NCI-H345 treated with DMSO at 0.1 percent for 48 hours (cell line): ENCODE data around the gene CREB3L1.

Source experiments
- DNase-seq: peaks from one replicate; lab custom pipeline; 2025; ENCODE audit not compliant: unreplicated experiment; lab: John Stamatoyannopoulos, UW

CREB3L1 gene

GRCh38 chr11:46342239-46342638 is 64.8 kb downstream of the CREB3L1 start:
- no peak for DNase-seq

GRCh38 chr11:46343520-46343919 is 66.1 kb downstream of the CREB3L1 start:
- DNase-seq: no peak

- DNase-seq: peak; percentile 45
These were observed 67.7 kb downstream of the CREB3L1 start for GRCh38 chr11:46345131-46345597.

GRCh38 chr11:46345881-46346484 is 68.5 kb downstream of the CREB3L1 start:
- DNase-seq: no peak

- DNase-seq: peak; percentile 90
These were observed 69.6 kb downstream of the CREB3L1 start, which contains the start of gene DGKZ for GRCh38 chr11:46346886-46347636. DGKZ (plus strand) TSS chr11:46347463; CDS start chr11:46347660, 197 bp downstream.

- no peak for DNase-seq
These were observed 70.3 kb downstream of the CREB3L1 start for GRCh38 chr11:46347637-46348311.

- DNase-seq: no peak
These were observed 71.3 kb downstream of the CREB3L1 start for GRCh38 chr11:46348566-46349401.

- DNase-seq: no peak
These were observed 73.2 kb downstream of the CREB3L1 start for GRCh38 chr11:46350695-46351094.

GRCh38 chr11:46351148-46351547 is 73.7 kb downstream of the CREB3L1 start:
- DNase-seq: no peak

GRCh38 chr11:46351606-46352005 is 74.1 kb downstream of the CREB3L1 start:
- no peak for DNase-seq

- DNase-seq: no peak
These were observed 74.8 kb downstream of the CREB3L1 start for GRCh38 chr11:46352063-46352841.

GRCh38 chr11:46353698-46354097 is 76.2 kb downstream of the CREB3L1 start:
- no peak for DNase-seq

GRCh38 chr11:46356924-46357482 is 79.5 kb downstream of the CREB3L1 start:
- no peak for DNase-seq

- no peak for DNase-seq
These were observed 80.0 kb downstream of the CREB3L1 start for GRCh38 chr11:46357483-46357936.

- no peak for DNase-seq
These were observed 82.5 kb downstream of the CREB3L1 start for GRCh38 chr11:46359953-46360352.

- DNase-seq: no peak
These were observed 83.4 kb downstream of the CREB3L1 start for GRCh38 chr11:46360878-46361277.

GRCh38 chr11:46361283-46362155 is 84.1 kb downstream of the CREB3L1 start:
- no peak for DNase-seq

GRCh38 chr11:46362156-46363030 is 84.9 kb downstream of the CREB3L1 start:
- DNase-seq: no peak
